HFF-Myc (cell line): Measurements from ENCODE around the gene TP63.

ENCODE experiments used
- DNase-seq: peaks from one replicate; pipeline ENCODE4 v3.0.0-alpha.2; 2011; ENCODE audit warnings: low read depth; ENCODE audit errors: extremely low read depth
- H3K4me3 ChIP-seq: replicated peaks from 2 replicates; pipeline ENCODE4 v1.5.1; 2011; ENCODE audit warnings: low read depth, mild to moderate bottlenecking, control low read depth, low read length
- CTCF ChIP-seq: IDR thresholded peaks from 2 replicates; pipeline ENCODE4 v1.5.1; 2012; ENCODE audit warnings: mild to moderate bottlenecking, low read depth, low read length, control low read depth; ENCODE audit errors: missing control alignments

TP63 gene

GRCh38 chr3:189727158-189727557, 96.0 kb downstream of the TP63 start:
- no peak overlapping the region for H3K4me3 ChIP-seq
- TF ChIP-seq CTCF = no peak
- no peak for DNase-seq

GRCh38 chr3:189727898-189728297, 96.7 kb downstream of the TP63 start:
- no peak for TF ChIP-seq CTCF
- no peak overlapping the region for H3K4me3 ChIP-seq
- no peak for DNase-seq

GRCh38 chr3:189728915-189729314, 97.7 kb downstream of the TP63 start:
- TF ChIP-seq CTCF = no peak
- no peak overlapping the region for H3K4me3 ChIP-seq
- no peak for DNase-seq

GRCh38 chr3:189734061-189734460, 102.9 kb downstream of the TP63 start:
- DNase-seq = no peak
- H3K4me3 ChIP-seq = no peak overlapping the region
- no peak for TF ChIP-seq CTCF

- H3K4me3 ChIP-seq = no peak overlapping the region
- DNase-seq = no peak
- no peak for TF ChIP-seq CTCF
Measured at GRCh38 chr3:189735913-189736312, 104.7 kb downstream of the TP63 start.

GRCh38 chr3:189737071-189737470, 105.9 kb downstream of the TP63 start:
- no peak for TF ChIP-seq CTCF
- no peak overlapping the region for H3K4me3 ChIP-seq
- DNase-seq = no peak

GRCh38 chr3:189737619-189738018, 106.4 kb downstream of the TP63 start:
- no peak overlapping the region for H3K4me3 ChIP-seq
- no peak for DNase-seq
- no peak for TF ChIP-seq CTCF
